ENCODE measurements around the gene ASPHD2.

Gene ASPHD2

GRCh38 chr22:26466196-26466595 lies 37.1 kb downstream of the ASPHD2 start:
- no peaks in the 10 kb centered on the region for H3F3A ChIP-seq (ENCODE audit: insufficient read depth, low read length)
- H3K79me2 ChIP-seq (ENCODE audit: insufficient read depth, low read length), result peaks cover 1% of the 10 kb centered on the region; the same call in 1 of the 2 replicates
- no peak overlapping the region for H3K4me2 ChIP-seq (ENCODE audit: low read length)
- H3K9ac ChIP-seq (ENCODE audit: low read length), result no peak overlapping the region
- no peaks in the 10 kb centered on the region for H4K20me1 ChIP-seq (ENCODE audit: insufficient read depth, low read length)
- no peak overlapping the region for H2AFZ ChIP-seq (ENCODE audit: low read length)
- peaks cover 95% of the 10 kb centered on the region for H3K36me3 ChIP-seq (ENCODE audit: insufficient read depth, low read length)
- H3K4me1 ChIP-seq (ENCODE audit: insufficient read depth, low read length, severe bottlenecking), result peaks cover 7% of the 10 kb centered on the region
- H3K9me3 ChIP-seq (ENCODE audit: low read length), result no peaks in the 10 kb centered on the region
- no peaks in the 10 kb centered on the region for H3K27me3 ChIP-seq (ENCODE audit: insufficient read depth, low read length)
- no peaks in the 10 kb centered on the region for H3K9me2 ChIP-seq (ENCODE audit: low read depth, low read length)
- no peak for TF ChIP-seq CTCF (IDR thresholded peaks at IDR 0.05; ENCODE audit: low read length)
- TF ChIP-seq EZH2 (IDR thresholded peaks at IDR 0.05; ENCODE audit: borderline replicate concordance, low read length), result no peak
- H3K27ac ChIP-seq (ENCODE audit: low read depth, low read length, poor library complexity, severe bottlenecking), result no peak overlapping the region
- no peak overlapping the region for H3K4me3 ChIP-seq (ENCODE audit: low read depth, low read length, poor library complexity, severe bottlenecking)

DNA sequence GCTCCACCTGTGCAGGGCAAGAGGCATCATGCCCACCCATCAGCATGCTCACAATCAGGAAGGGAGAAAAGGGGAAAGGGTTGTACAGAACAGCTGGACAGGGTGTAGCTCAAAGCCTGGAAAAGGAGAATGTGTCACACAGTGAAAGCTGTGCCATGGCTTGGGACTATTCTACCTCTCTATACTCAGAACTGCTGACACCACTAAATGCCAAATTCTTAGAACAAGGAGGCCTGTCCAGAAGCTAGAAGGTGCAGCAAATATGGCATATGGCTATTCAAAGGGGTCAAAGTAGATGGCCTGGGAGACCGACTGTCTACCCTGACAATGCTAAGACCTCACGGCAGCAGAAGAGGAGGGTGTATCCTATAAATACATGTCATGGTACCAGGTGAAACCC lies 41.7 kb downstream of the ASPHD2 start:
- no peak overlapping the region for H3K27ac ChIP-seq (ENCODE audit: low read depth, low read length, poor library complexity, severe bottlenecking)
- no peak overlapping the region for H2AFZ ChIP-seq (ENCODE audit: low read length)
- no peak overlapping the region for H3K9ac ChIP-seq (ENCODE audit: low read length)
- no peak overlapping the region for H3K4me3 ChIP-seq (ENCODE audit: low read depth, low read length, poor library complexity, severe bottlenecking)
- no peaks in the 10 kb centered on the region for H3K79me2 ChIP-seq (ENCODE audit: insufficient read depth, low read length)
- H3K9me3 ChIP-seq (ENCODE audit: low read length), result no peaks in the 10 kb centered on the region
- H3K4me2 ChIP-seq (ENCODE audit: low read length), result no peak overlapping the region
- no peaks in the 10 kb centered on the region for H3F3A ChIP-seq (ENCODE audit: insufficient read depth, low read length)
- H3K4me1 ChIP-seq (ENCODE audit: insufficient read depth, low read length, severe bottlenecking), result no peaks in the 10 kb centered on the region
- no peaks in the 10 kb centered on the region for H3K9me2 ChIP-seq (ENCODE audit: low read depth, low read length)
- H4K20me1 ChIP-seq (ENCODE audit: insufficient read depth, low read length), result no peaks in the 10 kb centered on the region
- H3K27me3 ChIP-seq (ENCODE audit: insufficient read depth, low read length), result no peaks in the 10 kb centered on the region
- TF ChIP-seq EZH2 (IDR thresholded peaks at IDR 0.05; ENCODE audit: borderline replicate concordance, low read length) (no peak), CTCF (IDR thresholded peaks at IDR 0.05; ENCODE audit: low read length) (no peak)
- peaks cover 90% of the 10 kb centered on the region for H3K36me3 ChIP-seq (ENCODE audit: insufficient read depth, low read length)

DNA sequence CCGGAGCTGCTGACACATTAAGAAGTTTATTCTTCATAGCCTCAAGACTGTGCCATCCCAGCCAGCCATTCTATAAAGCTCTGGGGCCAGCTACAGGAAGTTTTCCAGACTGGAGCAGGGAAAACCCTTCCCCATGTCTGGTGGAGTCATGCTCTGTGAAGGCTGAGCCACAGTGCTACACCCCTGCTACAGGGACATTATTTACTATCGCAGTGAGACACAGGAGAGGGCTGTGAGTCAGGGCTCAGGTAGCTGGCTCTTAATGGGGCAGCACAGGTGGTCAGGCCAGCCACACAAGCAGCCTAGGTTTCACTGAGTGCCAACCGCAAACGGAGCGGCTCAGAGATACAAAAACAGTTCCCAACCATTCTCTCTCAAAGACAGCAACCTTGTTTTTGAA lies 42.5 kb downstream of the ASPHD2 start:
- H4K20me1 ChIP-seq (ENCODE audit: insufficient read depth, low read length), result no peaks in the 10 kb centered on the region
- H2AFZ ChIP-seq (ENCODE audit: low read length), result no peak overlapping the region
- no peak overlapping the region for H3K27ac ChIP-seq (ENCODE audit: low read depth, low read length, poor library complexity, severe bottlenecking)
- no peaks in the 10 kb centered on the region for H3K4me1 ChIP-seq (ENCODE audit: insufficient read depth, low read length, severe bottlenecking)
- H3K79me2 ChIP-seq (ENCODE audit: insufficient read depth, low read length), result no peaks in the 10 kb centered on the region
- TF ChIP-seq CTCF (IDR thresholded peaks at IDR 0.05; ENCODE audit: low read length) (no peak), EZH2 (IDR thresholded peaks at IDR 0.05; ENCODE audit: borderline replicate concordance, low read length) (no peak)
- no peaks in the 10 kb centered on the region for H3K9me3 ChIP-seq (ENCODE audit: low read length)
- H3K9me2 ChIP-seq (ENCODE audit: low read depth, low read length), result no peaks in the 10 kb centered on the region
- H3K4me3 ChIP-seq (ENCODE audit: low read depth, low read length, poor library complexity, severe bottlenecking), result no peak overlapping the region
- H3K36me3 ChIP-seq (ENCODE audit: insufficient read depth, low read length), result peaks cover 90% of the 10 kb centered on the region
- H3K4me2 ChIP-seq (ENCODE audit: low read length), result no peak overlapping the region
- H3K9ac ChIP-seq (ENCODE audit: low read length), result no peak overlapping the region
- no peaks in the 10 kb centered on the region for H3F3A ChIP-seq (ENCODE audit: insufficient read depth, low read length)
- H3K27me3 ChIP-seq (ENCODE audit: insufficient read depth, low read length), result no peaks in the 10 kb centered on the region

Measured in OCI-LY1 (cell line).